HG02852 (cell line): ENCODE results near the gene SSBP4.
A peak's percentile ranks its signal among the peaks of the same experiment; 100 is the strongest.

Experiments
- ATAC-seq: cut with Tn5 transposase; IDR thresholded peaks from one replicate; pipeline ENCODE4 v1.9.1; 2021; ENCODE audit warnings: mild to moderate bottlenecking, moderate library complexity; ENCODE audit not compliant: unreplicated experiment

The SSBP4 gene

DNA sequence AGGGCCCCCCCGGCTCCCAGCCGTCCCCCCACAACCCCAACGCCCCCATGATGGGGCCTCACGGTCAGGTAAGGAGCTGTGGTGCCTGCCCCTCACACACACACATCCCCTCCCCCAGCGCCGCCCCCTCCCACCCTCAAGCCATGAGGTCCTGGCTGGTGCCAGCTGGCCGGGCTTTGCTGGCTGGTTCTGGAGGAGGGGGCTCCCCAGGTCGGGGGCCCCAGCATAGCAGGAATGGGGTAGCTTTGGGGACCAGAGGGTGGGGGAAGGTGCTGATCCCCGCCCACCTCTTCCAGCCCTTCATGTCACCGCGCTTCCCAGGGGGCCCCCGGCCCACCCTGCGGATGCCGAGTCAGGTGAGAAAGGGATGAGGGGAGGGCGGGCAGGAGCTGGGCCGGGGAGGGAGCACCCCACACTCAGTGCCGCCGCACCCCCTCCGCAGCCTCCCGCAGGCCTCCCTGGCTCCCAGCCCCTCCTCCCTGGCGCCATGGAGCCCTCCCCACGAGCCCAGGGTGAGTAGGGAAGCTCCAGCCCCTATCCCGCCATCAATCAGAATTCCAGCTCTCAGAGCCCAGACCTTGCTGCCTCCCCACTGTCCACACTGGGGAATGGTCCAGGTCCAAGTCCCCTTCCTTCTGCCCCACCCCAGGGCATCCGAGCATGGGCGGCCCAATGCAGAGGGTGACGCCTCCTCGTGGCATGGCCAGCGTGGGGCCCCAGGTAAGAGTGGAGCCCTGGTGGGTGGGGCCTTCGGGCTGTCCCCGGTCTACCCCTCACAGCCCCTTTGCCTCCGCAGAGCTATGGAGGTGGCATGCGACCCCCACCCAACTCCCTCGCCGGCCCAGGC is 12.4 kb downstream of the SSBP4 start:
- no peak for ATAC-seq

DNA sequence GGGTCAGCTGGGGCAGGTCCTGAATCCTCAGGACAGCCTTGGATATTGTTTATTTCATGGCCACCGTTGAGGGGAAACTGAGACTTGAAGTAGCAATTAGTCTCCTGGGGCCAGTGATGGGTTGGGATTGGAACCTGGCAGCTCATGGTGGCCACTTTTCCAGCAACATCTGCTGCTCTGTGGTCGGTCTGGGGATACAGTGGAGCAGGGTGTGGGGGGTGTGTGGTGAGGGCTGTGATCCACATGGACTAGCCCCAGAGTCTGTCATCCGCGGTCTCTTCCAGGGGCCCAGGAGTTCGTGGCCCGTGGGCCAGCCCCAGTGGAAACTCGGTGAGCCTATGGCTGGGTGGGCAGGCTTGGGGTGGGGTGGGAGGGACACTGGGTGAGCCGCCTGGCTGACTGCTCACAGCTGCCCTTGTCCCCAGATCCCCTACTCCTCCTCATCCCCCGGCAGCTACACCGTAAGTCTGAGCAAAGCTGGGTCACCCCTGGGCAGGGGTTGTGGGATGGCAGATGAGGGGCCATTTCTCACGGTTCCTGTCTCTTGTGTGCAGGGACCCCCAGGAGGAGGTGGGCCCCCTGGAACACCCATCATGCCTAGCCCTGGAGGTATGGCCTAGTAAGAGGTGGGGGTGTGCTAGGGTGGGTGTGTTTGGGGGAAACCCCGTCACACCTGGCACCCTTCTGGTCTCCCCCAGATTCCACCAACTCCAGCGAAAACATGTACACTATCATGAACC is 13.2 kb downstream of the SSBP4 start:
- no peak for ATAC-seq

GRCh38 chr19:18433015-18433691 is 14.0 kb downstream of the SSBP4 start:
- no peak for ATAC-seq

DNA sequence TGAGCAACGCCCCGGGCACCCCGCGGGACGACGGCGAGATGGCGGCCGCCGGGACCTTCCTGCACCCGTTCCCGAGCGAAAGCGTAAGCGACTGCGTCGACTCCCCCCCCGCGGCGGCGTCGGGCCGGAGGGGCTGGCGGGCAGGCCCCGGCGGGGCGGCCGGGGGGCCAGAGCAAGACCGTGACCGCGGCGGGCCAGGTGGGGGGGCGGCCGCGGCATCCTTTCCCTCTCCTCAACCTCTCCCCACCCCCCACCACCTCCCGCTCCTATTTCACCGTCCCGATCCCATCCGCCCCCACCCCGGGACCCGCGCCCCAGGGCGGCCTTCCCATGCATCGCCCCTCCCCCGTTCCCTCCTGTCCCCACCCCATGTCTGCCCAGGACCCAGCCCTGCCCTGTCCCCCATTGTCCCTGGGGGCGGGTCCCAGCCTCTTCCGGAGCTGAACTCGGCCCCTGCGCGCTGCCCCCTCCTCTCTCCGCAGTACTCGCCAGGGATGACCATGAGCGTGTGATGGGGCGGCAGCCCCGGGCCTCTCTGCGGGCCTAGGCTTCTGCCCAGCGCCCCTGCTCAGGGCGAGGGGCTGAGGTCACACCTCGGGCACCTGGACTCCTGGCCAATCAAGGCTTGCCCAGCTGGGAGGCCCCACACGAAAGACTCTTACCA is 14.7 kb downstream of the SSBP4 start:
- ATAC-seq = no peak

GRCh38 chr19:18434411-18435175 is 15.4 kb downstream of the SSBP4 start:
- ATAC-seq = no peak

- ATAC-seq = no peak
These were observed 16.1 kb downstream of the SSBP4 start for GRCh38 chr19:18435178-18435841.

- ATAC-seq = no peak
These were observed 16.9 kb downstream of the SSBP4 start for GRCh38 chr19:18435842-18436670.

DNA sequence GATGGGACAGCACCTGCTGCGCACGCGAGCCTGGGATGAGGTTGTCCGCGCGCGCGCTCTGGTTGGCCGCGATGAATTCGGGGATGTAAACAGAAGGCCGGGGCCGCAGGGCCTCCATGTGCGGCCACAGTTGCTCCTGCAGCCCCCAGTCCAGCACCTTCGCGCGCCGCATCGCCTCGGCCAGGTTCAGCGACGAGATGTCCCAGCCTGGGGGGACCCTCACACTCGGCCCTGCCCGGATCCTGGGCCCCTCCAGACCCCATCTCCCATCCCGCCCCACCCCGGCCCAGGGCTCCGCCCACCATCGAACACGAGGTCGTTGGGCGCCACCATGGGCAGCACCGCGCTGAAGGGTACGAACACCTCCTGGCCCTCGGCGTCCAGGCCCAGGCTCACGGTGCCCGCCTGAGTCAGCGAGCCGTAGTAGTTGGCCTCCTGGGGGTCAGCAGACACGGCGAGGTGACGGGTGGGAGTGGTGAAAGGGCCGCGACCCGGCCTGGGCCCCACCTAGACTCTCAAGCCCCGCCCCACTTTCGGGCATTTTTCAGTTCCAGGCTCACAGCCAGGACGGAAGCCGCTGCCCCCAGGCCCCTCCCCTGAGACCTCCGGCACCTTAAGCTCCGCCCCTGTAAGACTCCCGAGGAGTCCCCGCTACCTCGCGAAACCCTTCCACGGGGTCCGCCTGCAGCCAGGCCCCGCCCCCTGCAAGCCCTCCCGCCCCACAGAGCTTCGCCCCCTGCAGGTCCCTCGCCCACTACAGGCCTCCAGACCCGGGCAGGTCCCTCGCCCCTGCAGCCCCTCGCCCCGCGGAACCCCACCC is 17.7 kb downstream of the SSBP4 start:
- ATAC-seq = peak; percentile 44

GRCh38 chr19:18437491-18438330 is 18.5 kb downstream of the SSBP4 start, which contains the start of gene ISYNA1:
ISYNA1 (minus strand) TSS chr19:18438133; CDS start chr19:18437979, 154 bp downstream.
- no peak for ATAC-seq

DNA sequence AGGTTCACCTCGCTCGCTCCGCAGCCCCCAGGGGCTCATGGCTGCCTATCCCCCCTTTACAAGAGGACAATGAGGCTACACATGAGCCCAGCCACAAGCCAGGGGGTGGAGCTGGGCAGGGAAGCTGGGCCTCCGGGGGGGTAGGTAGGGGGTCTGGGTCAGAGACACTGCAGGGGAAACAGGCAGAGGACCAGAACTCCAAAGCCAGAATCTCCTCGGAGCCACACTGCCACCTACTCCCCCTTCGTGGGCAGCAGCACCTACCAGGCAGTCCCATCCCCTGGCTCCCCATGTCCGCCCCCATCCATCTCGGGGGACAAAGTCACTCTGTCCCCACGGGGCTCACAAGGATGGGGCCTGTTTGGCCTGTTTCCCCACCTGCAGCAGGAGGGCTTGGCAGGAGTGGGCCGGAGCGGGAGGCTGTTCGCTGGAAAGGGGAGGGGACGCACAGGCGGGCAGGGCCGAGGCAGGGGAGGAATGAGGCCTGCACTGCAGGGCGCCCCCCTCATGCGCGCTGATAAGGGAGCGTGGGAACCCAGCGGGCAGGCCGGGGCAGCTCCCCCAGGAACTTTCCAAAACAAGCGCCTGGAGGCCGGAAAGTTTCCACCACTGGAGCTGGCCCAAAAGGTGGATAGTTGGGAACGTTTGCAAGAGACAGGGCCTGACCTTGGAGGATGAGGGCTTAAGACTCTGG is 19.3 kb downstream of the SSBP4 start:
- no peak for ATAC-seq

- no peak for ATAC-seq
These were observed 20.1 kb downstream of the SSBP4 start for GRCh38 chr19:18439025-18439909.

- no peak for ATAC-seq
These were observed 20.7 kb downstream of the SSBP4 start for GRCh38 chr19:18439910-18440237.

GRCh38 chr19:18440415-18440877 is 21.2 kb downstream of the SSBP4 start:
- ATAC-seq = no peak

- no peak for ATAC-seq
These were observed 22.0 kb downstream of the SSBP4 start for GRCh38 chr19:18440936-18441803.
